ENCODE data around the gene MGAT5B.

The MGAT5B gene

GRCh38 chr17:76948301-76948700 is 80.1 kb downstream of the MGAT5B start:
- Histone ChIP-seq H3K79me2 (ENCODE audit: low read length) (no peaks in the 10 kb centered on the region), H3K4me2 (ENCODE audit: low read depth, low read length) (no peak overlapping the region), H3K4me3 (ENCODE audit: low read length) (no peak overlapping the region), H3K4me1 (ENCODE audit: low read length) (peaks cover 3% of the 10 kb centered on the region; the same call in 1 of the 2 replicates), H3K9ac (ENCODE audit: low read length) (no peak overlapping the region), H4K20me1 (ENCODE audit: insufficient read depth, low read length) (no peaks in the 10 kb centered on the region), H3F3A (ENCODE audit: insufficient read depth, low read length) (no peaks in the 10 kb centered on the region), H3K9me2 (replicated peaks; ENCODE audit: insufficient read depth, low read length) (no peaks in the 10 kb centered on the region), H2AFZ (ENCODE audit: low read length) (no peak overlapping the region), H3K27ac (ENCODE audit: low read length) (no peak overlapping the region), H3K27me3 (replicated peaks; ENCODE audit: insufficient read depth, low read length) (peaks cover 17% of the 10 kb centered on the region), H3K9me3 (replicated peaks; ENCODE audit: insufficient read depth, low read length) (no peaks in the 10 kb centered on the region), H3K36me3 (replicated peaks; ENCODE audit: insufficient read depth, low read length) (no peaks in the 10 kb centered on the region)
- TF ChIP-seq EZH2phosphoT487 (IDR thresholded peaks at IDR 0.05; ENCODE audit: low read length) (no peak), EZH2 (optimal IDR thresholded peaks at IDR 0.05; ENCODE audit: low read depth, low read length) (no peak), CTCF (IDR thresholded peaks at IDR 0.05; ENCODE audit: low read length) (no peak)
- DNase-seq: no peak

GRCh38 chr17:76948726-76949342 is 80.6 kb downstream of the MGAT5B start:
- H3K9ac ChIP-seq (ENCODE audit: low read length): no peak overlapping the region
- TF ChIP-seq EZH2 (optimal IDR thresholded peaks at IDR 0.05; ENCODE audit: low read depth, low read length): no peak
- TF ChIP-seq EZH2phosphoT487 (IDR thresholded peaks at IDR 0.05; ENCODE audit: low read length): no peak
- TF ChIP-seq CTCF (IDR thresholded peaks at IDR 0.05; ENCODE audit: low read length): no peak
- H3K27ac ChIP-seq (ENCODE audit: low read length): no peak overlapping the region
- no peaks in the 10 kb centered on the region for H3K79me2 ChIP-seq (ENCODE audit: low read length)
- H3K4me3 ChIP-seq (ENCODE audit: low read length): no peak overlapping the region
- H3K27me3 ChIP-seq (replicated peaks; ENCODE audit: insufficient read depth, low read length): peaks cover 16% of the 10 kb centered on the region
- no peaks in the 10 kb centered on the region for H3K9me2 ChIP-seq (replicated peaks; ENCODE audit: insufficient read depth, low read length)
- no peak overlapping the region for H3K4me2 ChIP-seq (ENCODE audit: low read depth, low read length)
- H2AFZ ChIP-seq (ENCODE audit: low read length): no peak overlapping the region
- H3K4me1 ChIP-seq (ENCODE audit: low read length): peaks cover 3% of the 10 kb centered on the region; the same call in 1 of the 2 replicates
- no peaks in the 10 kb centered on the region for H3K36me3 ChIP-seq (replicated peaks; ENCODE audit: insufficient read depth, low read length)
- no peaks in the 10 kb centered on the region for H3F3A ChIP-seq (ENCODE audit: insufficient read depth, low read length)
- no peaks in the 10 kb centered on the region for H4K20me1 ChIP-seq (ENCODE audit: insufficient read depth, low read length)
- H3K9me3 ChIP-seq (replicated peaks; ENCODE audit: insufficient read depth, low read length): no peaks in the 10 kb centered on the region
- no peak for DNase-seq

- no peaks in the 10 kb centered on the region for H4K20me1 ChIP-seq (ENCODE audit: insufficient read depth, low read length)
- H3K9me3 ChIP-seq (replicated peaks; ENCODE audit: insufficient read depth, low read length): no peaks in the 10 kb centered on the region
- H2AFZ ChIP-seq (ENCODE audit: low read length): no peak overlapping the region
- H3K9me2 ChIP-seq (replicated peaks; ENCODE audit: insufficient read depth, low read length): no peaks in the 10 kb centered on the region
- no peak for TF ChIP-seq EZH2phosphoT487 (IDR thresholded peaks at IDR 0.05; ENCODE audit: low read length)
- TF ChIP-seq EZH2 (optimal IDR thresholded peaks at IDR 0.05; ENCODE audit: low read depth, low read length): no peak
- TF ChIP-seq CTCF (IDR thresholded peaks at IDR 0.05; ENCODE audit: low read length): no peak
- H3K36me3 ChIP-seq (replicated peaks; ENCODE audit: insufficient read depth, low read length): no peaks in the 10 kb centered on the region
- H3K27ac ChIP-seq (ENCODE audit: low read length): no peak overlapping the region
- no peak overlapping the region for H3K4me3 ChIP-seq (ENCODE audit: low read length)
- H3K27me3 ChIP-seq (replicated peaks; ENCODE audit: insufficient read depth, low read length): peaks cover 10% of the 10 kb centered on the region; the same call in 1 of the 2 replicates
- no peaks in the 10 kb centered on the region for H3K79me2 ChIP-seq (ENCODE audit: low read length)
- DNase-seq: no peak
- H3K9ac ChIP-seq (ENCODE audit: low read length): no peak overlapping the region
- peaks cover 3% of the 10 kb centered on the region; the same call in 1 of the 2 replicates for H3K4me1 ChIP-seq (ENCODE audit: low read length)
- H3K4me2 ChIP-seq (ENCODE audit: low read depth, low read length): no peak overlapping the region
- H3F3A ChIP-seq (ENCODE audit: insufficient read depth, low read length): no peaks in the 10 kb centered on the region
Measured at GRCh38 chr17:76949913-76950695, 81.9 kb downstream of the MGAT5B start.
